Psoas muscle (tissue), 8 donors: ENCODE data around the gene SNAI1. TPM values are rescaled to one million over a fixed set of nuclear protein-coding genes. Genes with fewer than 3 reads are reported as not detected.

Experiments used
- ATAC-seq, 4 donors: fragments of 200-7000 bp; cut with Tn5 transposase; one replicate each; pipeline ENCODE4 v1.9.1; 2020; ENCODE audit warnings: moderate library complexity in 3 of 4, mild to moderate bottlenecking in 2 of 4
- DNase-seq, 2 donors: peaks; one replicate each; pipeline ENCODE4 v3.0.0-alpha.2; 2020
- H3K27ac ChIP-seq: fragments of 200-600 bp; one replicate; pipeline ENCODE4 v1.8.0; 2022
- H3K27me3 ChIP-seq, 3 donors: fragments of 200-600 bp in 1 of 3; one replicate each; pipeline versions ENCODE4 v1.6.1 to v1.8.0; 2013 to 2022; ENCODE audit warnings: low read length in 2 of 3, mild to moderate bottlenecking in 2 of 3, moderate library complexity in 1 of 3; ENCODE audit not compliant: insufficient read depth in 3 of 3
- H3K36me3 ChIP-seq, 2 donors: fragments of 200-600 bp in 1 of 2; one replicate each; pipeline versions ENCODE4 v1.6.1 to v1.8.0; 2013 to 2022; ENCODE audit warnings: low read depth in 1 of 2, mild to moderate bottlenecking in 1 of 2, moderate library complexity in 1 of 2; ENCODE audit not compliant: insufficient read depth in 1 of 2
- H3K4me1 ChIP-seq: fragments of 200-600 bp; one replicate; pipeline ENCODE4 v1.8.0; 2022
- H3K4me3 ChIP-seq: fragments of 200-600 bp; one replicate; pipeline ENCODE4 v1.8.0; 2022; ENCODE audit warnings: mild to moderate bottlenecking
- H3K9me3 ChIP-seq: fragments of 200-600 bp; one replicate; pipeline ENCODE4 v1.8.0; 2022
- CTCF ChIP-seq: fragments of 200-600 bp; IDR thresholded peaks from one replicate; pipeline ENCODE4 v1.8.0; 2022; ENCODE audit warnings: antibody characterized with exemption
- WGBS, 3 donors: extraction: QIAGEN DNeasy Blood & Tissue Kit; methylation state at CpG; one replicate each; pipeline versions ENCODE4 v1.1.6 to v1.1.7; 2013; 5-methylcytosine and 5-hydroxymethylcytosine counted together
- intact Hi-C, 2 donors: fragments of 100-400 bp; cut with DNase I; formaldehyde crosslinking; loops; one replicate each; pipeline versions ENCODE4 v1.11.0 to v1.14.2; 2022
- polyA plus RNA-seq, 3 donors: library from polyadenylated mRNA; stranded (reverse); fragments of 200-250 nt; gene quantifications; one replicate each; pipeline ENCODE4 v1.2.3, GENCODE V29; 2013
- total RNA-seq, 4 donors: library from RNA; stranded (reverse); fragmentation: NEBNext Ultra II Directional in 2 of 4; extraction: Animal tissue kit (Norgen Biotek cat#: 25700) in 2 of 4; gene quantifications; one replicate each; pipeline versions ENCODE4 v1.2.1 to v1.2.4, GENCODE V29; 2021 to 2023
- donor health status: healthy with polysubstance abuse.
- donor health status: DM: no; HTN: no; CAD: no; lungs with moderate emphysema.
- donor health status: Bipolar disorder and iron deficiency.
- donor health status: healthy.
- donor health status: DM: yes; HTN: yes; CAD: no.
- donor health status: DM: no; HTN: no; CAD: no.
- donor health status: DM: no; HTN: no; CAD: no.
- donor health status: DM: yes; HTN: yes; CAD: no.

The SNAI1 gene
- total and polyA plus RNA-seq, 7 donors: 0.49 to 4.6 (median 1.1) TPM

DNA sequence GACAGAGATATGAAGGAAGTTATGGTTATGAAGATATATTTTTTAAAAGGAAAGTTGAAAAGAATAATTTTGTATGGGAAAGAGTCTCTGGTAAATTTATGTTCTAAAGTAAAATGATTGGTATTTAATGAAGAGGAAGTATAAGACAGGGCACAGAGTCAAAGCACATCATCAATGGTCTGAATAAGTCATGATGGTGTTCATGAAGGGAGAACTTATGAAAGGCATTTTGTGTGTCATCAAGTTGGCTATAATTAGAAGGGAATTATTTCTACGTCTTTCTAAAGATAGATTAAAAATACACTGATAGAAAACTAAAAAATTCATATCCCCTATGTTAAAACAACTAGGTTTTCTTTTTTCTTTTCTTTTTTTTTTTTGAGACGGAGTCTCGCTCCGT, 21.4 kb upstream of the SNAI1 start:
- Histone ChIP-seq H3K27ac (peak overlapping the region; percentile 50), H3K4me1 (peaks cover 18% of the 10 kb centered on the region), H3K36me3 (peaks cover 2 to 77% of the 10 kb centered on the region in 2 donors), H3K27me3 (no peaks in the 10 kb centered on the region), H3K4me3 (no peak overlapping the region), H3K9me3 (no peaks in the 10 kb centered on the region)
- DNase-seq (no peak), ATAC-seq (peak in 3 of 4 donors; percentile 52 to 64 (median 53))
- intact Hi-C loops: no loop called here
- whole genome bisulfite sequencing, 3 donors: 76 to 83% (median 82%) methylated on average over 4 of the region's 4 CpGs
- no peak for TF ChIP-seq CTCF

DNA sequence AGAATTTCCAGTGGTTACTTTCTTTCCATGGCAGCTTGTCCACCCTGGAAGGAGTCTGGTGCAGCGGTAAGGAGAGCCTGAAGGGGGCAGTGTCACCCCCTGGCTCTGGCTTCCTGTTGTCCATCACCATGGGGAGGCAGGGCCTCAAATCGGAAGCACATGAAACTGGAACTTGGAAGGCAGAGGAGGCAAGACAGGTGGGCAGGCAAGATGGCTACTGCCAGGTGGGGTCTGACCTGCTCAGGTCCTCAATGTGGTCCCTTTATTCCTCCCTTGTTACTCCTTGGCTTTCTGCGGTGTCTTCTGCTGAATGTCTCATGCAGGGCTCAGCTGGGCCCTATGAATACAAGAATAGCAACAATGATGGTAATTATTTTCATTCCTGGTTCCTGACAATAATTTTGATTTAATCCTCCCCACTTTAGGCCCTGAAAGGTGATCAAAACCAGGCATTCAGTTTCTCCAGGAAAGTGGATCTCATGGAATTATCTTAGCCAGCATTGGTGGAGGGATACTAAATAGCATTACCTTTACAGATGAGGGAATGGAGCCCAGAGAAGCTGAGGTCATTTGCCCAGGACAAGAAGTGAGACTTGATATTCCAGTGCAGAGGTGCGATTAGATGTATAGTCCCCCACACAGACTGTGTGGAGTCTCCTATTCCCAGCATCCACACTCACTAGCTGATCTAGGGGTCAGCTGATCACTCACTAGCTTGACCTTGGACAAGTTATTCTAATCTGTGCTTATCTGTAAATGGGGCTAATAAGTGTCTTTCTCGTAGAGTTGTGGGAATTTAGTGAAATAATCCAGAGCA, 17.6 kb upstream of the SNAI1 start:
- Histone ChIP-seq H3K9me3 (no peaks in the 10 kb centered on the region), H3K4me1 (peaks cover 18% of the 10 kb centered on the region), H3K27me3 (no peaks in the 10 kb centered on the region), H3K36me3 (peaks cover 2 to 40% of the 10 kb centered on the region in 2 donors), H3K4me3 (no peak overlapping the region), H3K27ac (peak overlapping the region; percentile 66)
- intact Hi-C loops: no loop called here
- no peak for DNase-seq
- 76 to 79% (median 77%) methylated on average over 5 of the region's 5 CpGs for WGBS, 3 donors
- ATAC-seq: peak; percentile 21 to 44 (median 32)
- peak; percentile 35 for TF ChIP-seq CTCF

DNA sequence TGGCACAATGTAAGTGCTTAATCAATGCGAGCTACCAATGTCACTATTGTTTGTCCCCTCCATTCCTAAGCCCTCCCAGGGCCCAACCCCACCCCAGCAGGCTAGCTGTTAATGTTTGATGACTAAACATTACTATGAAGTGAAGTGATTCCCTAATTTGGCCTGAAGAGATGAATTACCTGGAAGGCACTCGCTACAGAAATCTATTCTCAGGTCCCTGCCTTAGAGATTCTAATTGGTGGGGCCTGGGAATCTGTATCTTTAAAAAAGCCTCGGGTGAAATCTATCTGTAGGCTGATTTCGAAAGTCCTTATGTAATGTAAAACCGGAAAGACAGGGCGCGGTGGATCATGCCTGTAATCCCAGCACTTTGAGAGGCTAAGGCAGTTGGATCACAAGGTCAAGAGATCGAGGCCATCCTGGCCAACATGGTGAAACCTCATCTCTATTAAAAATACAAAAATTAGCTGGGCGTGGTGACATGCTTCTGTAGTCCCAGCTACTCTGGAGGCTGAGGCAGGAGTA, 16.9 kb upstream of the SNAI1 start:
- Histone ChIP-seq H3K4me1 (peaks cover 18% of the 10 kb centered on the region), H3K27me3 (no peaks in the 10 kb centered on the region), H3K9me3 (no peaks in the 10 kb centered on the region), H3K4me3 (no peak overlapping the region), H3K27ac (peak overlapping the region; percentile 66), H3K36me3 (peaks cover 2 to 33% of the 10 kb centered on the region in 2 donors)
- ATAC-seq (peak; percentile 14 to 60 (median 41)), DNase-seq (no peak)
- 47 to 58% (median 49%) methylated on average over 9 of the region's 9 CpGs for WGBS, 3 donors
- intact Hi-C loops: no loop called here
- no peak for TF ChIP-seq CTCF

- intact Hi-C loops: no loop called here
- Histone ChIP-seq H3K27me3 (no peaks in the 10 kb centered on the region), H3K36me3 (peaks cover 2 to 25% of the 10 kb centered on the region in 2 donors), H3K4me3 (no peak overlapping the region), H3K4me1 (peaks cover 12% of the 10 kb centered on the region), H3K27ac (no peak overlapping the region), H3K9me3 (no peaks in the 10 kb centered on the region)
- TF ChIP-seq CTCF: no peak
- WGBS, 3 donors: 96 to 98% (median 97%) methylated on average over 2 of the region's 2 CpGs
- no peak for DNase-seq
- ATAC-seq: no peak
Observed at GRCh38 chr20:49966861-49967260, 15.9 kb upstream of the SNAI1 start.
